Activated CD4-positive, CD25-positive, alpha-beta regulatory T cell treated with anti-CD3 and anti-CD28 coated beads, Interleukin-2, amount 50 U/mL, for 16 hours (primary cell): Measurements from ENCODE around the gene SLC9A5.
A peak's percentile ranks its signal among the peaks of the same experiment; 100 is the strongest.

Source experiments
- DNase-seq: peaks from one replicate; pipeline ENCODE4 v3.0.0-alpha.2; 2020; ENCODE audit warnings: low read depth, low spot score

Gene SLC9A5

DNA sequence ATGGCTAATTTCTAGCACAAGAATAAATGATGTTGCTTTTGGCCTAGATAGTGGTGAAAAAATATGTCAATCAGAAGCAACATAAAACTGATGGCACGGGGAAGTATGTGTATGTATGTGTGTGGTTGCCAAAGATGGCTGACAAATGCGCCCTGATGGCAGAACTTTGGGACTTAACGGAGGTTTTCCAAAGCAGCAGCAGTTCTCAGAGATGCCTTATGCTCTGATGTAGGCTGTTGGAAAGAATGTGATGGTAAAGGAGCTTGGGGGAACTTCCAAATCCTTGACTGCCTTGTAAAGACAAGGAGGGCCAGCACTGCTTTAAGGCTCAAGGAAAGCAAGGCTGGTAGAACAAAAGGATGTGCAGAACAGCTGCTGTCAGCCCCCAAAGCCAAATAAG lies 61.8 kb downstream of the SLC9A5 start:
- no peak for DNase-seq

DNA sequence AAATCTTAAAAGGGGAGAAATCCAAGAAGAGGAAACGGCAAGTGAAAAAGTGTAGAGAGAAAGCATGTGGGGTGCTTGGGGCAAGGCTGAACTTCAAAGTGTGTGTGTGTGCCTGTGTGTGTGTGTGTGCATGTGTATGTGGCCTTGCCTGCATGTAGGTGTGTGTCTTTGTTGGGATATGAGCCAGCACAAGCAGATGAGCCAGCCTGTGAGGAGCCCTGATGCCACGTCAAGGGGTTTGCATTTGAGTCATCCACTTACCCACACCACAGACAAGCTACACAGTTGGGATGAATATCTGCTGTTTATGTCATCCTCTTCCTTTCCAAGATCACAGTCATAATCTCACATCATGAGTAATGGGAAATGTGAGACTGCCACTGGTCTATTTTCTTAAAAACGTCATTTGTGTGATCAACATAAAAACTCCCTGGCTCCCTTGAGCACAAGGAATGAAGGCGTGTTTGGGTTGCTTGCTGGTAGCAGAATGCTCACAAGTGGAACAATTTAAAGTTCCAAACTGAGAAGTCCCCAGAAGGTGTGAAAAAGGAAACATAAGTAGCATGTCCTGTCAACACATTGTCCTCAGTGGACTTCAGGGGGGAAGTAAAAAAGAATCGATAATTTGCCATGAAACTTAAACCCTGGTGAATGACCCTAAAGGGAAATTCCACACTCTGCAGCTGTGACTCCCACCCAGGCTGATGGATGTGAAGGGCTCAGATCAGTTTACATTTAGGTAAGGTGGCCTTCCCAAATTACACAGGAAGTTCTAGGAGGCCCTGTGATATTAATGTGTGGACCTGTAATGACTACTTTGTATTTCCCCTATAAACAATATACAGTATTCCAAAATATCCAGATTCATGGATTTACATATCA lies 63.1 kb downstream of the SLC9A5 start:
- peak; percentile 53 for DNase-seq

DNA sequence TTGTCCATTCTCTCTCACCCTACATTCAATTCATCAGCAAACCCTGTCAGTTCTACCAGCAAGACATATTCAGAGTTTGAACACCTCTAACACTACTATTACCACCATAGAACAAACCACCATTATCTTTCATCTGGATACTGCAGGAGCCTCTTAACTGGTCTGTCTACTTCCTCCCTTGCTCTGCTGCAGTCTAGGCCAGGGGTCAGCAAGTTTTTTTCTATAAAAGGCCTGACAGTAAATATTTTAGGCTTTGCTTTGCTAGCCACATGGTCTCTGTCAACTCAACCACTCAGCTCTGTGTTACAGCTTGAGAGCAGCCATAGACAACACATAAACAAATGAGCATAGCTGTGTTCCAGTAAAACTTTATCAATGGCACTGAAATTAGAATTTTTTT lies 63.9 kb downstream of the SLC9A5 start:
- DNase-seq, result no peak

DNA sequence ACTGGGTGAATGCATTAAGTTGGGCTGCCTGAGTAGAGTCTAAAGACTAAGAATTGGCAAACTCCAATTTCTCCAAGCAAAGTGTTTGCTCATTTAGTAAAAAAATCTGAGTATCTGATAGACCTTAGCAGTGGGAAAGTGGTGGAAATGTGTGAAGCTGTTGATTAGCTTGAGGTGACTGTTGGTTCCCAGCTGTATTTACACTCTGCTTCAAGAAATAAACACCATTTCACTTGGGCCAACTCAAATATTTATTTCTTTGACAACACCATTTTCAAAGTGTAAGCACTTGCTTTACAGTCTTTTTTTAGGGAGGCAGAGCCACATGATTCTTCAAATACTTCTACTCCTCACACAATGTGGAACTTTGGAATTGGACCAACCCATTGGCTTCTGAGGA lies 69.1 kb downstream of the SLC9A5 start:
- no peak for DNase-seq
